IMR-90 (cell line): ENCODE data around the gene SURF1. TPM values are rescaled to one million over a fixed set of nuclear protein-coding genes. Genes with fewer than 3 reads are reported as not detected.

Source experiments
- ATAC-seq: fragments of 200-7000 bp; cut with Tn5 transposase; 2 replicates; pipeline ENCODE4 v1.9.1; 2020; ENCODE audit warnings: low read depth, mild to moderate bottlenecking, moderate library complexity
- BruUV-seq: library from RNA; stranded (reverse); fragments of 400-500 nt; replicated peaks from 2 replicates; lab custom pipeline; 2021; lab: Mats Ljungman, UMichigan
- CTCF ChIA-PET: fragments of 300-600 bp; formaldehyde crosslinking; extraction: SDS; loops from one replicate; lab custom pipeline; 2021; ENCODE audit warnings: antibody characterized with exemption; lab: Yijun Ruan, JAX
- POLR2A ChIA-PET: fragments of 300-600 bp; sonication (Branson Sonifier 250); formaldehyde crosslinking; loops from one replicate; lab custom pipeline; 2022; ENCODE audit warnings: antibody characterized with exemption; ENCODE audit not compliant: unreplicated experiment; lab: Charles Lee
- DNase-seq: peaks from one replicate; pipeline ENCODE4 v3.0.0; 2013
- H2AFZ ChIP-seq: replicated peaks from 2 replicates; pipeline ENCODE3; 2013; ENCODE audit warnings: low read length, mild to moderate bottlenecking; ENCODE audit not compliant: poor library complexity
- H2AK5ac ChIP-seq: 2 replicates; pipeline ENCODE4 v1.6.1; 2013; ENCODE audit warnings: low read depth, low read length, inconsistent platforms
- H2AK9ac ChIP-seq: replicated peaks from 2 replicates; pipeline ENCODE3; 2013; ENCODE audit warnings: mild to moderate bottlenecking, low read depth, low read length, moderate library complexity; ENCODE audit not compliant: poor library complexity
- H2BK120ac ChIP-seq: 2 replicates; pipeline ENCODE4 v1.6.1; 2013; ENCODE audit warnings: low read depth, low read length, inconsistent platforms
- H2BK15ac ChIP-seq: 3 replicates; pipeline ENCODE4 v1.6.1; 2013; ENCODE audit warnings: low read depth, low read length, inconsistent platforms
- H2BK20ac ChIP-seq: 2 replicates; pipeline ENCODE4 v1.6.1; 2013; ENCODE audit warnings: low read depth, mild to moderate bottlenecking, inconsistent platforms, low read length, moderate library complexity
- H2BK5ac ChIP-seq: 2 replicates; pipeline ENCODE4 v1.6.1; 2013; ENCODE audit warnings: mild to moderate bottlenecking, low read depth, low read length, inconsistent platforms; ENCODE audit not compliant: poor library complexity, severe bottlenecking
- H3K14ac ChIP-seq: replicated peaks from 2 replicates; pipeline ENCODE4 v1.6.1; 2013; ENCODE audit warnings: low read depth, low read length, inconsistent platforms
- H3K18ac ChIP-seq: 2 replicates; pipeline ENCODE4 v1.6.1; 2013; ENCODE audit warnings: low read depth, low read length, control low read depth
- H3K23ac ChIP-seq: 2 replicates; pipeline ENCODE4 v1.6.1; 2013; ENCODE audit warnings: low read depth, low read length, inconsistent platforms
- H3K27ac ChIP-seq: 2 replicates; pipeline ENCODE4 v1.5.1; 2013; ENCODE audit warnings: mild to moderate bottlenecking, control low read depth, low read length; ENCODE audit not compliant: insufficient read depth
- H3K27me3 ChIP-seq: 2 replicates; pipeline ENCODE4 v1.6.1; 2013; ENCODE audit warnings: low read length; ENCODE audit not compliant: control insufficient read depth, insufficient read depth
- H3K36me3 ChIP-seq: 2 replicates; pipeline ENCODE4 v1.6.1; 2013; ENCODE audit warnings: low read length, mixed read lengths; ENCODE audit not compliant: control insufficient read depth, insufficient read depth
- H3K4ac ChIP-seq: 2 replicates; pipeline ENCODE4 v1.6.1; 2013; ENCODE audit warnings: low read depth, low read length, inconsistent platforms
- H3K4me1 ChIP-seq: 2 replicates; pipeline ENCODE4 v1.6.1; 2013; ENCODE audit warnings: low read length, mixed read lengths; ENCODE audit not compliant: control insufficient read depth, insufficient read depth
- H3K4me2 ChIP-seq: 2 replicates; pipeline ENCODE4 v1.6.1; 2013; ENCODE audit warnings: low read depth, mild to moderate bottlenecking, control low read depth, low read length, moderate library complexity
- H3K4me3 ChIP-seq: 2 replicates; pipeline ENCODE4 v1.5.1; 2013; ENCODE audit warnings: low read depth, mild to moderate bottlenecking, control low read depth, low read length, moderate library complexity; ENCODE audit not compliant: insufficient read depth
- H3K56ac ChIP-seq: 2 replicates; pipeline ENCODE4 v1.6.1; 2013; ENCODE audit warnings: low read length, inconsistent platforms; ENCODE audit not compliant: insufficient read depth; ENCODE audit errors: extremely low read depth
- H3K79me1 ChIP-seq, 2 experiments: 2 replicates each; pipeline ENCODE4 v1.6.1; 2013; ENCODE audit warnings: low read length in 2 of 2, inconsistent platforms in 1 of 2, low read depth in 1 of 2
- H3K9ac ChIP-seq: 2 replicates; pipeline ENCODE4 v1.6.1; 2013; ENCODE audit warnings: low read depth, low read length, control low read depth
- H3K9me1 ChIP-seq: 2 replicates; pipeline ENCODE4 v1.6.1; 2013; ENCODE audit warnings: low read length, inconsistent platforms; ENCODE audit not compliant: insufficient read depth
- H3K9me3 ChIP-seq: 2 replicates; pipeline ENCODE4 v1.6.1; 2013; ENCODE audit warnings: low read length; ENCODE audit not compliant: control insufficient read depth, insufficient read depth
- H4K20me1 ChIP-seq: 2 replicates; pipeline ENCODE4 v1.6.1; 2013; ENCODE audit warnings: low read length, inconsistent platforms; ENCODE audit not compliant: insufficient read depth
- H4K5ac ChIP-seq: 2 replicates; pipeline ENCODE4 v1.6.1; 2013; ENCODE audit warnings: mild to moderate bottlenecking, low read depth, low read length, control low read depth
- H4K8ac ChIP-seq, 2 experiments: 2 replicates each; pipeline ENCODE4 v1.6.1; 2013; ENCODE audit warnings: low read depth in 2 of 2, low read length in 2 of 2, control low read depth in 1 of 2, inconsistent platforms in 1 of 2
- H4K91ac ChIP-seq: 2 replicates; pipeline ENCODE4 v1.6.1; 2013; ENCODE audit warnings: low read depth, low read length, inconsistent platforms; ENCODE audit not compliant: insufficient read depth
- CEBPB ChIP-seq: IDR thresholded peaks from 2 replicates; pipeline ENCODE4 v1.6.1; 2012; ENCODE audit warnings: low read depth, low read length, improper control_type of control experiment
- CTCF ChIP-seq: conservative IDR thresholded peaks from 2 replicates; pipeline ENCODE4 v1.5.1; 2012; ENCODE audit warnings: mild to moderate bottlenecking, low read depth, low read length, improper control_type of control experiment
- FOS ChIP-seq: fragments of 150-350 bp; IDR thresholded peaks from 2 replicates; pipeline ENCODE4 v1.6.1; 2016; ENCODE audit warnings: low read depth, low read length
- MAZ ChIP-seq: IDR thresholded peaks from 2 replicates; pipeline ENCODE4 v1.6.1; 2012; ENCODE audit warnings: low read depth, mild to moderate bottlenecking, low read length, improper control_type of control experiment, moderate library complexity, borderline replicate concordance
- MXI1 ChIP-seq: IDR thresholded peaks from 2 replicates; pipeline ENCODE4 v1.6.1; 2012; ENCODE audit warnings: low read depth, mild to moderate bottlenecking, low read length, moderate library complexity, borderline replicate concordance
- NFE2L2 ChIP-seq: fragments of 150-350 bp; IDR thresholded peaks from 2 replicates; pipeline ENCODE4 v1.6.1; 2016; ENCODE audit warnings: low read depth, mild to moderate bottlenecking, low read length
- RAD21 ChIP-seq: IDR thresholded peaks from 2 replicates; pipeline ENCODE4 v1.6.1; 2012; ENCODE audit warnings: low read length, improper control_type of control experiment
- RFX5 ChIP-seq: IDR thresholded peaks from 2 replicates; pipeline ENCODE4 v1.8.0; 2012; ENCODE audit warnings: low read depth, mild to moderate bottlenecking, low read length, moderate library complexity
- USF2 ChIP-seq: fragments of 150-350 bp; IDR thresholded peaks from 2 replicates; pipeline ENCODE4 v1.6.1; 2017; ENCODE audit warnings: mild to moderate bottlenecking, antibody characterized with exemption, low read length, low read depth
- WGBS, 2 experiments: methylation state at CpG; one replicate each; pipeline versions ENCODE4 v1.1.5 to v1.1.7; 2013; ENCODE audit warnings: missing lambda C conversion rate in 2 of 2; ENCODE audit not compliant: insufficient read length in 1 of 2; ENCODE audit errors: extremely low coverage in 2 of 2; 5-methylcytosine and 5-hydroxymethylcytosine counted together
- dilution Hi-C: fragments of 300-500 bp; cut with HindIII; formaldehyde crosslinking; loops from one replicate; pipeline ENCODE4 v1.14.3; 2018; ENCODE audit warnings: low sequenced_read_pairs; ENCODE audit not compliant: unreplicated experiment
- in situ Hi-C: fragments of 300-500 bp; cut with MboI; formaldehyde crosslinking; loops from 3 replicates; pipeline ENCODE4 v1.14.3; 2019; ENCODE audit warnings: low sequenced_read_pairs, inconsistent platforms, mixed read lengths
- intact Hi-C: fragments of 100-400 bp; cut with micrococcal nuclease; formaldehyde crosslinking; loops from 2 replicates; pipeline ENCODE4 v1.10.0; 2022
- polyA plus RNA-seq, 3 experiments: library from polyadenylated mRNA; depleted of rRNA; stranded (reverse); fragments of >200 nt; gene quantifications; 2 replicates each; pipeline ENCODE4 v1.2.3, GENCODE V29; 2012; ENCODE audit warnings: low replicate concordance in 1 of 3
- total RNA-seq: library from RNA; depleted of rRNA; stranded (reverse); fragments of >200 nt; gene quantifications from 2 replicates; pipeline ENCODE4 v1.2.3, GENCODE V29; 2012

SURF1 gene
- total and polyA plus RNA-seq, 2 of the 4 experiments (the other 2 are of a cell fraction) = 15.1 to 24.5 TPM

GRCh38 chr9:133332381-133332730 is 23.9 kb downstream of the SURF1 start:
- no peak overlapping the region for H2BK20ac ChIP-seq
- no peak overlapping the region for H2AK5ac ChIP-seq
- no peak overlapping the region for H2BK5ac ChIP-seq
- no TSS peak for BruUV-seq
- CTCF ChIA-PET = no interaction called here
- H2AFZ ChIP-seq = no peak overlapping the region
- in situ Hi-C loops = no loop called here
- no peak overlapping the region for H2AK9ac ChIP-seq
- H2BK15ac ChIP-seq = no peak overlapping the region
- no peak overlapping the region for H3K4me2 ChIP-seq
- H3K23ac ChIP-seq = no peak overlapping the region
- no peaks in the 10 kb centered on the region for H3K27me3 ChIP-seq
- H3K9me3 ChIP-seq = no peaks in the 10 kb centered on the region
- no peaks in the 10 kb centered on the region for H3K4me1 ChIP-seq
- H3K4ac ChIP-seq = no peak overlapping the region
- no peak for TF ChIP-seq RFX5
- TF ChIP-seq MXI1 = no peak
- no peak for TF ChIP-seq FOS
- TF ChIP-seq MAZ = no peak
- no peak for TF ChIP-seq CTCF
- no peak for TF ChIP-seq USF2
- no peak for TF ChIP-seq NFE2L2
- TF ChIP-seq RAD21 = no peak
- TF ChIP-seq CEBPB = no peak
- dilution Hi-C loops = no loop called here
- H4K20me1 ChIP-seq = no peaks in the 10 kb centered on the region; the same call in 1 of the 2 replicates
- H3K18ac ChIP-seq = no peak overlapping the region
- H3K56ac ChIP-seq = no peak overlapping the region
- DNase-seq (no peak), ATAC-seq (no peak)
- H3K4me3 ChIP-seq = no peak overlapping the region
- peaks cover 10% of the 10 kb centered on the region; the same call in 1 of the 2 replicates for H3K9me1 ChIP-seq
- no peak overlapping the region for H3K27ac ChIP-seq
- WGBS, 2 experiments = 98% methylated on average over 9 of the region's 20 CpGs; no CpG with 5 or more reads in 1 of the 2 experiments
- POLR2A ChIA-PET = no interaction called here
- H4K5ac ChIP-seq = no peak overlapping the region
- intact Hi-C loops = no loop called here
- H3K79me1 ChIP-seq = peaks cover 17 to 34% of the 10 kb centered on the region in 2 experiments; a peak in 3 of 4 replicates
- no peak overlapping the region for H4K91ac ChIP-seq
- H2BK120ac ChIP-seq = no peak overlapping the region
- H4K8ac ChIP-seq = no peak overlapping the region
- no peak overlapping the region for H3K9ac ChIP-seq
- H3K36me3 ChIP-seq = peaks cover 35% of the 10 kb centered on the region
- no peak overlapping the region for H3K14ac ChIP-seq
